GM23248 (cell line): ENCODE data around the gene GARRE1. TPM values are rescaled to one million over a fixed set of nuclear protein-coding genes. Genes with fewer than 3 reads are reported as not detected.

Experiments
- DNase-seq: peaks from one replicate; pipeline ENCODE4 v3.0.0-alpha.2; 2015
- H2AFZ ChIP-seq: fragments of 200-600 bp; sonication (generic); 2 replicates; pipeline ENCODE4 v1.6.1; 2016; ENCODE audit warnings: antibody characterized with exemption
- H3F3A ChIP-seq: fragments of 200-600 bp; sonication (generic); 2 replicates; pipeline ENCODE4 v1.6.1; 2016; ENCODE audit warnings: mild to moderate bottlenecking, antibody characterized with exemption, mixed run types; ENCODE audit not compliant: insufficient read depth
- H3K27ac ChIP-seq: fragments of 200-600 bp; sonication (generic); 2 replicates; pipeline ENCODE4 v1.5.1; 2016; ENCODE audit warnings: mild to moderate bottlenecking
- H3K27me3 ChIP-seq: fragments of 200-600 bp; sonication (generic); replicated peaks from 2 replicates; pipeline ENCODE4 v1.6.1; 2016; ENCODE audit warnings: mild to moderate bottlenecking; ENCODE audit not compliant: insufficient read depth
- H3K36me3 ChIP-seq: fragments of 200-600 bp; sonication (generic); 2 replicates; pipeline ENCODE4 v1.6.1; 2016; ENCODE audit warnings: low read depth, mild to moderate bottlenecking
- H3K4me1 ChIP-seq: fragments of 200-600 bp; sonication (generic); 2 replicates; pipeline ENCODE4 v1.6.1; 2016; ENCODE audit warnings: mild to moderate bottlenecking; ENCODE audit not compliant: insufficient read depth
- H3K4me2 ChIP-seq: fragments of 200-600 bp; sonication (generic); one replicate; pipeline ENCODE4 v1.6.1; 2016; ENCODE audit warnings: mild to moderate bottlenecking; ENCODE audit not compliant: unreplicated experiment
- H3K4me3 ChIP-seq: fragments of 200-600 bp; sonication (generic); 2 replicates; pipeline ENCODE4 v1.5.1; 2016; ENCODE audit warnings: mild to moderate bottlenecking
- H3K79me2 ChIP-seq: fragments of 200-600 bp; sonication (generic); 2 replicates; pipeline ENCODE4 v1.6.1; 2016; ENCODE audit warnings: mild to moderate bottlenecking; ENCODE audit not compliant: insufficient read depth
- H3K9ac ChIP-seq: fragments of 200-600 bp; sonication (generic); 2 replicates; pipeline ENCODE4 v1.6.1; 2016; ENCODE audit warnings: mild to moderate bottlenecking
- H3K9me2 ChIP-seq: fragments of 200-600 bp; sonication (generic); 2 replicates; pipeline ENCODE4 v1.6.1; 2016; ENCODE audit warnings: mixed run types, mild to moderate bottlenecking, moderate library complexity; ENCODE audit not compliant: insufficient read depth
- H3K9me3 ChIP-seq: fragments of 200-600 bp; sonication (generic); one replicate; pipeline ENCODE4 v1.6.1; 2017; ENCODE audit warnings: low read depth
- H4K20me1 ChIP-seq: fragments of 200-600 bp; sonication (generic); 2 replicates; pipeline ENCODE4 v1.6.0; 2016; ENCODE audit not compliant: insufficient read depth
- EZH2 ChIP-seq: fragments of 200-600 bp; sonication (generic); IDR thresholded peaks from 2 replicates; pipeline ENCODE4 v1.6.1; 2018; ENCODE audit warnings: antibody characterized with exemption, mild to moderate bottlenecking; ENCODE audit not compliant: insufficient read depth, poor library complexity, severe bottlenecking
- EZH2phosphoT487 ChIP-seq: fragments of 200-600 bp; sonication (generic); IDR thresholded peaks from 2 replicates; pipeline ENCODE4 v1.6.1; 2018; ENCODE audit warnings: antibody characterized with exemption, moderate library complexity, mild to moderate bottlenecking, low read depth; ENCODE audit not compliant: insufficient read depth
- WGBS, 2 experiments: methylation state at CpG; one replicate each; pipeline ENCODE4 v1.1.6; 2015 to 2017; ENCODE audit warnings: low lambda C conversion rate in 2 of 2, low coverage in 1 of 2; ENCODE audit errors: missing lambda C conversion rate in 2 of 2; 5-methylcytosine and 5-hydroxymethylcytosine counted together
- in situ Hi-C: fragments of 300-500 bp; cut with MboI; formaldehyde crosslinking; loops from 2 replicates; pipeline ENCODE4 v1.15.0; 2020
- polyA plus RNA-seq: library from polyadenylated mRNA; unstranded; fragments of >200 nt; fragmentation: Nextera tagmentation; extraction: Ambion mirVana; gene quantifications from 2 replicates; pipeline ENCODE4 v1.2.1, GENCODE V29; 2016
- total RNA-seq: library from RNA; depleted of rRNA; stranded (reverse); fragments of >200 nt; shearing (Covaris generic); gene quantifications from 2 replicates; pipeline ENCODE4 v1.2.3, GENCODE V29; 2014

GARRE1 gene
- total and polyA plus RNA-seq, 2 experiments from 2014 or later, result 12.1 to 19.0 TPM

- in situ Hi-C loops, result no loop called here
- Histone ChIP-seq H4K20me1 (no peaks in the 10 kb centered on the region), H2AFZ (no peak overlapping the region), H3K9me2 (no peaks in the 10 kb centered on the region), H3K9me3 (no peaks in the 10 kb centered on the region), H3K36me3 (no peaks in the 10 kb centered on the region), H3K4me2 (no peak overlapping the region), H3K27ac (no peak overlapping the region), H3K27me3 (no peaks in the 10 kb centered on the region), H3F3A (peaks cover 38% of the 10 kb centered on the region), H3K4me1 (peaks cover 34% of the 10 kb centered on the region), H3K9ac (no peak overlapping the region), H3K79me2 (no peaks in the 10 kb centered on the region; the same call in 1 of the 2 replicates), H3K4me3 (no peak overlapping the region)
- no peak for DNase-seq
- TF ChIP-seq EZH2phosphoT487, result no peak
- TF ChIP-seq EZH2, result no peak
- 96 to 98% methylated on average over 2 of the region's 2 CpGs for WGBS, 2 experiments
Measured at GRCh38 chr19:34235425-34235940, 18.9 kb upstream of the GARRE1 start.

DNA sequence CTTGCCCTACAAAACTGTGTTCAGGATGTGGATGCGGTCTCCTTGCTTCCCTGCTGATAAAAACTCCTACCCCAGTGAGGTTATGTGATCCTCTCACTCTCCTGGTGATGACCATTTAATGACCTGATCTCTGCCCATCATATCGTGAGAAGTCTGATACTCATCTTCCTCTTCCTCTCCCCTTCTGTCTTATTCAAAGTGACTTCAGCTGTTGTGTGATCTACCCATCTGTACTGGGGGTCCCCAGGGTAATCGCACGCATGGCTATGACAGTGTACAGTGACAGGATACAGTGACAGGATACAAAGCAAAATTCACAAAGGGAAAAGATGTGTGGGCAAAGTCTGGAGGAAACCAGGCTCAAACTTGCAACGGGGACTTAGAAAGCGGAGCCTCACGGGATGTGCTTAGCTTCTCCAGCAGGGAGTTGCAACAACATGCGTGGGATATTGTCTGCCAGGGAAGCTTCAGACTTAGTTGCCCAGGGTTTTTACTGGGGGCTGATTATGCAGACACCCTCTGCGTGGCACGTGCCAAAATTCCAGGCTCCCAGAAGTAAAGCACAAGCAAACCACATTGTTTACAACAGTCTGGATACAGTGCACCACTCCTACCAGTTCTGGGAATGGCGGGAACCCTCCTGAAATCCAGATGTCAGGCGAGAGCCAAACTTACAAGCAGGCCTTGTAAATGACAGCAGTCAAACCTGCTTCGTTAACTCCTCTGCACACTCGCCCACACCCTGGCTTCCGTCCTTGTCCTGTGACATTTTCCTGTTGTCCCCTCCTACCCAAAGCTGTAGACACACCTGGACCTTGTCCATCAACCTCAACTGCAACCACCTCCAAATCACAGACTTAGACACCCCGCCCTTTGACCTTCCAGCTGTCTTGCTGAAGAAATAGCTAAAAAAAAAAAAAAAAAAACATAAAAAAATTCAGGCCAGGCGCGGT lies 18.0 kb upstream of the GARRE1 start:
- Histone ChIP-seq H3K9me3 (no peaks in the 10 kb centered on the region), H2AFZ (0 out of 2 replicates have a peak overlapping the region, but pooled peaks have one; percentile 31), H3K4me2 (no peak overlapping the region), H3K27me3 (no peaks in the 10 kb centered on the region), H3K36me3 (no peaks in the 10 kb centered on the region), H3K9ac (0 out of 2 replicates have a peak overlapping the region, but pooled peaks have one; percentile 24), H3K4me1 (peaks cover 34% of the 10 kb centered on the region), H3K9me2 (no peaks in the 10 kb centered on the region), H3F3A (peaks cover 32% of the 10 kb centered on the region), H4K20me1 (no peaks in the 10 kb centered on the region), H3K27ac (peak overlapping the region; percentile 27; the same call in 1 of the 2 replicates), H3K4me3 (no peak overlapping the region), H3K79me2 (no peaks in the 10 kb centered on the region)
- 33 to 38% methylated on average over 18 of the region's 18 CpGs for WGBS, 2 experiments
- in situ Hi-C loops, result no loop called here
- TF ChIP-seq EZH2phosphoT487 (no peak), EZH2 (no peak)
- DNase-seq, result peak; percentile 62

DNA sequence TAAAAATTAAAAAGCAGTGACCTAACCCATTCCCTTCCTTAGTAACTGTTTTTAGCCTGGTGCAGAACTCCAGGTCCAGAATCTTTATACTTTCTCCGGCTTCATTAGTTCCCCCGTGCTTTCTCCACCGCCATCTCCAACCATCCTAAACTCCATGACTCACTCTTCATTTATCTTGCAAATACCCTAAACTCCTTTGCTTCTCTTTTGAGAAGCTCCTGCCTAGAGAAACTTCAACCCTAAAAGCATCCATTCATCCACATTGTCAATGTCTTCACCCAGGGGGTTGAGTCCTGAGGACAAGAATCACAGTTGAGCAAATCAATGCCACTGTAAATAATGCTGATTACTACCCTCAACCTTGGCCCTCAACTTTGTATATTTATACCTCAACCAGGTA lies 17.1 kb upstream of the GARRE1 start:
- no peaks in the 10 kb centered on the region for H3K9me2 ChIP-seq
- no peaks in the 10 kb centered on the region for H4K20me1 ChIP-seq
- no peak overlapping the region for H2AFZ ChIP-seq
- H3K27me3 ChIP-seq, result no peaks in the 10 kb centered on the region
- H3K4me2 ChIP-seq, result no peak overlapping the region
- no peak overlapping the region for H3K9ac ChIP-seq
- peaks cover 26% of the 10 kb centered on the region for H3K4me1 ChIP-seq
- peaks cover 23% of the 10 kb centered on the region for H3F3A ChIP-seq
- WGBS, 2 experiments, result 85 to 97% methylated on average over 3 of the region's 3 CpGs
- H3K4me3 ChIP-seq, result no peak overlapping the region
- in situ Hi-C loops, result no loop called here
- H3K27ac ChIP-seq, result no peak overlapping the region
- no peaks in the 10 kb centered on the region for H3K9me3 ChIP-seq
- TF ChIP-seq EZH2phosphoT487 (no peak), EZH2 (no peak)
- no peaks in the 10 kb centered on the region for H3K79me2 ChIP-seq
- no peak for DNase-seq
- H3K36me3 ChIP-seq, result no peaks in the 10 kb centered on the region

- in situ Hi-C loops, result no loop called here
- no peaks in the 10 kb centered on the region for H3K27me3 ChIP-seq
- no peak overlapping the region for H3K9ac ChIP-seq
- no peaks in the 10 kb centered on the region for H3K9me2 ChIP-seq
- no peak overlapping the region for H3K27ac ChIP-seq
- no peaks in the 10 kb centered on the region for H3K9me3 ChIP-seq
- no peaks in the 10 kb centered on the region for H4K20me1 ChIP-seq
- peaks cover 22% of the 10 kb centered on the region for H3K4me1 ChIP-seq
- H3K36me3 ChIP-seq, result no peaks in the 10 kb centered on the region
- no peak overlapping the region for H2AFZ ChIP-seq
- WGBS, 2 experiments, result 88 to 97% methylated on average over 4 of the region's 4 CpGs
- H3K4me2 ChIP-seq, result no peak overlapping the region
- no peak overlapping the region for H3K4me3 ChIP-seq
- no peak for TF ChIP-seq EZH2phosphoT487
- no peak for TF ChIP-seq EZH2
- DNase-seq, result no peak
- H3K79me2 ChIP-seq, result no peaks in the 10 kb centered on the region
- peaks cover 19% of the 10 kb centered on the region for H3F3A ChIP-seq
Measured at GRCh38 chr19:34237939-34238338, 16.4 kb upstream of the GARRE1 start.
